GM21529 (cell line): Measurements from ENCODE around the gene JAM2.
"Not testable (repeated sequence)": the region's sequence is repeated elsewhere in the genome, so short reads cannot be mapped to it uniquely, and the experiment has no call there.

ENCODE experiments used
- ATAC-seq: cut with Tn5 transposase; IDR thresholded peaks from one replicate; pipeline ENCODE4 v1.9.1; 2021; ENCODE audit not compliant: unreplicated experiment

Gene JAM2

DNA sequence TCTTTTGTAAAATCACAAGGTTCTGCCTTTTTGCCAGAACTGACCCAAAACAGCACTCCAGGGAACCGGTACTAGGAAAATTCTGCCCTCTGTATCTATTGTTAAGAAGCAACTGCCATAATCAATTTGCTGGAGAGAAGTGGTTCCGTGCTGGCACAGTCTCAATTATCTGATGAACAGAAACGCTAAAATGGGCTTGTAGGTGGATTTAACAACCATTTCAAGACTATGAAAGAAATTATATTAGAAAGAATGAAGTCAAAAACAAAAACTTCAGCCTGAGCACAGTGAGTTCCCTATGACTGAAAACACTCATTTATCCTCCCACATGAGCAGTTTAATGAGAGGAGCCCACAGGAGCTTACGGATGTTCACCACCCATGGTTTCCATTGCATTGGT, 4.4 kb downstream of the JAM2 start:
- ATAC-seq, result no peak

DNA sequence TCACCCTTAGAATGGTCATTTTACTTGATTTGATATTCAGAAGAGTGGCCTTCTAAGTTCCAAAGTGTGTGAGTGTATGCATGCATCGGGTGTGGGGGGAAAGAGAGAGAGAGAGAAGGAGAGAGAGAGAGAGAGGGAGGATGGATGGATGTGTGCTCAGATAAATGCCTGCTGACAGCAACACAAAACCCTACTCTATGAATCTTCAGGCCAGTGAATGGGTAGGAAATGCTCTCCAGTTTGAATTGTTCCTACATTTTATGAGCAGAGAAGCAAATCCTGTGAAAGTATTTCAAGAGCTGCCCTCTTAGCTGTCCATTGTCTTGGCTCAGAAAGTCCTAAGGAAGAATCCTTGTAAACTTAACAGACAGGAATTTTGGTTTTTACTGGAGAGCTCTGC, 7.4 kb downstream of the JAM2 start:
- ATAC-seq, result no peak

DNA sequence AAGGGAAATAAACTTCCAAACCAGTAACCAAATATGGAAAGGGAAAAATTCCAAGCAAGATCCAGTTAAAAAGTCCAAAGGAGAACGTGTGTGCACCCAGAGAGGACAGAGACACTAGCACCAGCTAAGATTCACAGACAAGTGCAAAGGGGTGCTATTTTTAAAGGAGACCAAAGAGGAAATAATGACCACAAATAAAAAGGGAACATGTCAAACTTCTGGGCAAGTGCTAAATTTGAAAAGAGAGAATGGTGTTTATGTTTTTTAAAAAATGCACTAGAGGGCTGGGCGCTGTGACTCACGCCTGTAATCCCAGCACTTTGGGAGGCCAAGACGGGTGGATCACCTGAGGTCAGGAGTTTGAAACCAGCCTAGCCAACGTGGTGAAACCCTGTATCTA, 8.6 kb downstream of the JAM2 start:
- no peak for ATAC-seq

DNA sequence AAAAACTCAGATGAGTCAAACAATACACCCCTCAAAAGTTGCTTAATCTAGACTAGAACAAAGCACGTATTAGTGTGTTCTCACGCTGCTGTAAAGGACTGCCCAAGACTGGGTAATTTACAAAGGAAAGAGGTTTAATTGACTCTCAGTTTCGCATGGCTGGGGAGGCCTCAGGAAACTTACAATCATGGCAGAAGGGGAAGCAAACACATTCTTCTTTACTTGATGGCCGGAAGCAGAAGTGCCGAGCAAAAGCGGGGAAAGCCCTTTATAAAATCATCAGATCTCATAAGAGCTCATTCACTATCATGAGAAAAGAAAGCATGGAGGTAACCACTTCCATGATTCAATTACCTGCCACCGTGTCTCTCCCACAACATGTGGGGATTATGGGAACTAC, 10.1 kb downstream of the JAM2 start:
- ATAC-seq, result no peak

DNA sequence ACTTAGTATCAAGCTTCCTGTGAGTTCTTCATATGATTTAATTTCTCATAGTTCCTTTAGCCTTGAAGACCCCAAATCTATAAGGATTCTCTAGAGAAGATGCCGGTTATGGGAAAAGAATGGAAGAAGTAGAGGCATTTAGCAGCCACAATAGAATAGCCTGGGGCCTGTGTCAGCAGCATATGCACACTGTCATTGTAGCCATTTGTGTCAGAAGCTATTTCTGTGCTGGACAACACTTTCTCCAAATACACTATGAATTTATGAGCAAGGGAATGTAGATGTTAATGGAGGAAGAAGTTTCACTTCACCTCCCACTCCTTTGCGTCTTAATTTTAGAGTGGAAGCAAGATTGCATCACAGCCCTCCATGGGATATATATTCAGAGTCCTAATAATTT, 17.4 kb downstream of the JAM2 start:
- ATAC-seq, result no peak

DNA sequence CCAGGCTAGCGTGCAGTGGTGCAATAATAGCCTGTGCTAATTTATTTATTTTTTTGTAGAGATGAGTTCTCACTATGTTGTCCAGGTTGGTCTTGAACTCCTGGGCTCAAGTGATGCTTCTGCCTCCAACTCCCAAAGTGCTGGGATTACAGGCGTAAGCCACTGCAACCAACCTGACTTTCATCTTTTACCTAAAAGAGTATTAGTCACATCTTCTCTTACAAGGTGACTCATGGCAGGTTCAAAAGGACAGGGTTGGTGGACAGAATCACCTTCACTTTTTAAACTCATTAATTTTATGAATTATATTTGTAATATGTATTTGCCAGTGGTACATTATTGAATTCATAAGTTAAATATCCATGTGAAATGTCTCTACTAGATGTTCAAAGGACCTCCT, 18.1 kb downstream of the JAM2 start:
- no peak for ATAC-seq

DNA sequence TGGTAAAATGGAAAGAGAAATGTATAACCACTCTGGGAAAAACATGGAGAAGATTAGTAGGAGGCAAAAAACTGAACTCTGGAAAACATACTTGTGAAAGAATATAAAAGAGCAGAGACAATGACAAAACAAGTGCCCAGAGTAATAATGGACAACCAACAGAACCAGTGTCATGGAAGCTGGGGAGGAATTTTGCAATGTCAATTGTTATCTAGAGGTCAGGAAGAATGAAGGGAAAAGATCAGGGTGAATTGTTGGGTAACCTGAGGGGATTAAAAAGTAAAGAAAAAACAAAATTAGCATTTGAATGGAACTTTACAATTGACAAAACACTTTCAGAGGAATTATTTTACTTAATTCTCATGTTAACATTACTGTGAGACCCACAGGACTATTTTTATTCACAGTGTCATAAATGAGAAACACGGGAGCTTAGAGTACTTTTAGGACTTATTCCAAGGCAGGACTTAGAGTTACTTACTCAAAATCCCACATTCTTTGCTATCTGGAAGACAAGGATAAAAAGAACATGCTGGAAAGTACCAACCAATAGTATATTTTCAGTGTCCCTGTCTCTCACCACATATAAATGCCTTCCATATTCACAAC, 19.5 kb downstream of the JAM2 start:
- ATAC-seq, result no peak

DNA sequence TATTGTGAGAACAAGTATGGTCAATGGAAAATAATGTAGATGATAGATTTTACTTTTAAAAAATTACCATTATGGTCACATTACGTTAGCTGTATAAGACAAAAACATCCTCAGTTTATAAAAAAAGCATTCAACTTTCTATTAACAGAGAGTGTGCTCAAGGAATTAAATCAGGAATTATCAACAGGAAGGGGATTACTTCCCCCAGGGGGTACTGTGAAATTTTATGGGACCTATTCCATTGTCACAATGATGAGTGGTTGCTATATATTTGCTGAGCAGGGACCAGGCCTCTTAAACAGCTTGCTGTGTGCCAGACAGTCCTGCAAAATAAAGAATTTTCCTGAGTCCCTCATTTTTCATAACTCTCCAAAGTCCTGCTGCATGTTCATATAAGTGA, 21.2 kb downstream of the JAM2 start:
- no peak for ATAC-seq

DNA sequence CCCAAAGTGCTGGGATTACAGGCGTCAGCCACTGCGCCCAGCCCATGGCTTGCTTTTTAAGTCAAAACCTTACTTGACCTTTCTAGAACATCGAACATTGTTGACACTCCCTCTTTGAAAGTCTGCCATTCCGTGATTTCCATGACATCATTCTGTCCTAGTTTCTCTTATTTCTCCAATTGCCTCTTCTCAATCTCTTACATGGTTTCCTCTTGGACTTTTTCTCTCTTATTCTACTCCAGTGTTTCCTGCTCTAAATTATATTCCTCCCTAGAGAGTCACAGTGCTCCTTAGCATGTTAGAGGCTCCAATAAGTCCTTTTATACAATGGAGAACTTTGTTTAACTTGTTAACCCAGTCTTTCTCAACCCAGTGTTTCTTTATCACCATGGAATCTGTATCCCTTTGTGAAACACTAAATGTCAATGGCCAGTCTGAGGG, 25.5 kb downstream of the JAM2 start:
- ATAC-seq, result no peak

DNA sequence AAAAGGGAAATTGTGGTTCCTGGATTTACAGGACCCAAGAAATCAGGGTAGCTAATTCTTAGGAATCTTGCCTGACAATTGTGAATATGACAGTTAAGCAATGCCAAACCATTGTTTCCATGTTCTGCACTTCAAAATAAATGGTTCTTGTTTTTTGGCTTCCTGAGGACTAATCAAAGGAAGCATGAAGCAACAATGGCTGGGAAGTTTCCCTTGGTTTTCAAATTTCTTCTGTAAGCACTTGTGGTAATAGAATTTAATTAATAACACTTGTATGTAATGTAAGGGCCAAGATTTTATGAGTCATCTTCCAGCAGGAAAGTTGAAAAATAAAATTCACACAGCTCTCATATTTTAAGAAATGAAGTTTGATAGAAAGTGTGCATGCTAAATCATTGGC, 31.7 kb downstream of the JAM2 start:
- no peak for ATAC-seq

DNA sequence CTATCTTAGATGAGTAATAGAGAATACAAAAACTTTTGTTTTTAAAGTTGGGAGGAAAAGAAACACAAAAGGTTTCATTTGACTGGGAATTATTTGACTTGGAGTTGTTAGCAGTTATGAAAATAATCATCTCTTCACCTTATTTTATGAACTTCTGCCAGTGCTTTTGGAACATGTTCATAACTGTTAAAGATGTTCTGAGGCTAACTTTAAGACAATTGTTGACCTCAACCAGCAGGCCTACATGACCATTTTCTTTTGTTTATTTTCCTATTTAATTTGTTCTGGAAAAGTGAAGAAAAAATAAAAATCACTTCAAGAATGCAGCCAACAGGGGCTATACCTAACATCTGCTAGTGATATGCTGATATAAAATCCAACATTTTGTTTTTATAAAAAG, 37.4 kb downstream of the JAM2 start:
- no peak for ATAC-seq

DNA sequence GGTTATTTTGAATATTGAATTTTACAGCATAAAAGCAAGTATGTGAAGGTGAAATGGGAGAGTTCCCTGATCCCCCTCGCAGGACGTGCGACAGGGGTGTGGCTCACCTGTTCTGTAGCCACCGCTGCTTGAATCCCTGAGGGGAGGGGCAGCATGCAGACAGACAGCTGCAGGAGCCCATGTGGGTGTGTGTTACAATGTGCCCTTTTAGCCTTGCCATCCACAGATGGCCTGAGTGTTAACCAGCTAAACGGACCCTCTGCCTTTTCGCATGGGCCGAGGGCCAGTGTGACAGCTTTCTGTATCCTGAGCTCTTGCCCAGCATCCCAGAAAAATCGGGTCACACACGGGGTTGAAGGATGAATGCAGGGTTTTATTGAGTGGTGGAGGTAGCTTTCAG, 43.3 kb downstream of the JAM2 start:
- no peak for ATAC-seq

DNA sequence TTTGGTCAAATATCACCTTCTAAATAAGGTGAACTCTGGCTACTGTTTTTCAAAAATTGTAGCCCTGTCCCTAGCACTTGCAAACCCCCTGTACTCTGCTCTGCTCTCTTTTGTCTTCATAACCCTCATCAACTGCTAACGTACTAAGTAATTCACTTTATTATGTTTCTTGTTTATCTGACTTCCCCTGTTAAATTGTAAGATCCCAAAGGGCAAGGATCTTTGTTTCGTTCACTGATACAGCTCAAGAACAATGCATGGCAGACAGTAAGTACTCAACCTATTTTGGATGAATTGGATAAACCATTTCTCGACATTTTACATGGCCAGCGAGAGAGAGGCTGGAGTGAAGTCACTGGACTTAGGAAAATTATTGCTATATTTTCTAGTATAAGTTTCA, 48.7 kb downstream of the JAM2 start:
- ATAC-seq, result no peak

DNA sequence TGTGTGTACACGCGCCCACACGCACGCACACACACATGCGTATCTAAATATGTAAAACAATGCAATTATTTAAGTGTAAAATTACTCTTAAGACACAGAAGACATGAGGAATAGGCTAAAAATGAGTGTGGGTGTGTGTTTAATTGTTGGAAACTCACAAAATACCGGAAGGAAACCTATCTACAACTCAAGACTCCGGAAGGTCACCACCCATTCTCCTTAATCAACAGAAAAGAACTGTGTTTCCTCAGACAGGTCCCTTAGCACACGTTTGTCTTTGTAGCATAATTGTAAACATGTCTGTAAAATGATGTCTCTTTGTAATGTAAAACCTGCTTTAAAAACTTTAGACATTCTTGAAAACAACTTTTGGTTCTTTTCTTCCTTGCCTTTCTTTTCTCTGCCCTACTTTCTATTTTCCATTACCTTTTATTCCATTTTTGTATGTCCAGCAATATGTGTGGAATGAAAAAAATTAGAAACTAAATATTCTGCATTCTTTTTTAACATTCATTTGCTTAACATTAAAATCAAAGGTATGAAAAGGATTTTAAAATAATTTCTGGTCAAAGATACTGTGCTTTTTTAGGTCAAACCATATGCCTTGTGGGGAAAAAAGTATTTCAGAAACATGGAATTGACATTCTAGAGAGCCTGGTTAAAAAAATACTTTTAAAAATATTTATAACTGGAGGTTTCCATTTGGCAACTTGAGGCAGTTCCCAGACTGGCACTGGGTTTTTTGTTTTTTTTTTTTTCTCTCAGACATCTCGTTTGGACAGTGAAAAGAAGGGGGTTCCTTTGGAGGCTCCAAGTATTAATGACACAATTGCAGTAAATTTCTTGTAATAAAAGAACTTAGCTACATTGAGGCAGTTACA, 49.5 kb downstream of the JAM2 start:
- no peak for ATAC-seq

DNA sequence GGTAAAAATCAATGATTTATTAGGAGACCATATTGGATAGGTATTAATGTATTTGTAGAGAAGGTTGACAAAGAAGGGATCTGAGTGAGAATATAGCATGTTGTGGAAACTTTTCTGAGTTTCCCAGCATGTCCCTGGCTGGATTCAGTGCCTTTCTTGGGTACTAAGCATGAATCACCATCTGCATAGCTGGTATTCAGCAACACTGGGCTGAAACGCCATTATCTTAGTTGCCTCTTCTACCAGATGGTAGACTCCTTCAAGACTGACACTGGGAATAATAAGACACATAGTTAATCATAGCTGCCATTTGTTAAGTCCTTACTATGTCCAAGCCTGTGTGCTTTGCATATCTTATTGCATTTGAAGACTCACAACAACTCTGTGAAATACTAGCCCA, 50.2 kb downstream of the JAM2 start:
- ATAC-seq, result no peak

DNA sequence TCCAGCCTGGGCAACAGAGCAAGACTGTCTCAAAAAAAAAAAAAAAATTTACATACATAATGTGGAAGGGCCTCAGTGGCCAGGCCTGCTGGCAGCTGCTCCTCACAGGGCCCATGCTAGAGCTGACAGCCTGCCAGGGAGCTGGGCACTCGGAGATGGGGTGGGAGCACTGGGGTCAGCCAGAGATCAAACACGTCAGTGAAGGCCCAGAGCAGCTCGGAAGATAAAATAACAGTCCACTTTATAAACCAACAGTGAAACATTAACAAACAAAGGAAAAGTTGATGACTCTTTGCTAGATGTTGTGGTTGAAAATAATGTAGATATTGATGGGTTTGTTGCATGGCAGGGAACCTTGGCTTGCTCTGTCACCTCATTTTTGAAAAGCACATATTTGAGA, 52.9 kb downstream of the JAM2 start:
- ATAC-seq, result no peak

DNA sequence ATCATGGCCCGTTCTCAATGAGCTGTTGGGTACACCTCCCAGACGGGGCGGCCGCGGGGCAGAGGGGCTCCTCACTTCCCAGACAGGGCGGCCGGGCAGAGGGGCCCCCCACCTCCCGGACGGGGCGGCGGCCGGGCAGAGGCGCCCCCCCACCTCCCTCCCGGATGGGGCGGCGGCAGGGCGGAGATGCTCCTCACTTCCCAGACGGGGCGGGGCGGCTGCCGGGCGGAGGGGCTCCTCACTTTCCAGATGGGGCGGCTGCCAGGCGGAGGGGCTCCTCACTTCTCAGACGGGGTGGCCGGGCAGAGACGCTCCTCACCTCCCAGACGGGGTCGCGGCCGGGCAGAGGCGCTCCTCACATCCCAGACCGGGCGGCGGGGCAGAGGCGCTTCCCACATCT, 56.4 kb downstream of the JAM2 start:
- ATAC-seq, result not testable (repeated sequence)

DNA sequence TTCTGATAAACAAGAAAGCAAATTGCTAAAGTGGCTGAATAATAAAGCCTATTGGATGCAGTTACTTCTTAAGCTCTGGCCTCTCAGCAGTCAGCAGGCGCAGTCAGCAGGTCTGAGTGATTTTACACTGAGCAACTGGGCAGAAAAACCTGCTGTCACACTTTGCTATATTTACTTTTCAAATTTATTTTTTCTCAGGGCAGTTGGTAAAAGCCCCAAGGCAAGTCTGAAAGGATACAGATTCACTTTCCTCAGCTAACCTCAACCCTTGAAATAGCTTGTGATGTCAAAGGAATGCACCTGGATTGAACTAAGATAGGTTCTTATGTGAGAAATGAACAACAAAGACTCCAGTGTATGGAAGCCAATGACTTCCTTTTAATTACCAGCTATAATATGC, 61.7 kb downstream of the JAM2 start:
- ATAC-seq, result no peak

DNA sequence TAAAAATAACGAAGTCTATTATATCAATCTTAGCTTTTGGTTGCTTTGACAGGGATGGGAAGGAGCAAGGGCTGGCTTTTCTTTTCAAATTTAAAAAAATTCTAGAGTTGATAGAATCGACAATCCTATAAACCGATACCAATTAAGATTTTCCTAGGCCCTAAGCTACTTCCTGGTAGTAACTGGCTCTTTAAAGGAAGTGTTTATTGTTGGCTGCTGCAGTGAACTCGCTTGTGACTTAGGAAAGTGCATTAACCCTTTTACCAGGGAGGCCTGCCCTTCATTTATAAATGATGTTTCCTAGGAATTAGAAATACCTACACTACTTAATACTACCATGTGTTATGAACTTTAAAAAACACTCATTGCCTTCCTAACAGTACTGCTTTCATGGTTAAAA, 62.5 kb downstream of the JAM2 start:
- ATAC-seq, result no peak

DNA sequence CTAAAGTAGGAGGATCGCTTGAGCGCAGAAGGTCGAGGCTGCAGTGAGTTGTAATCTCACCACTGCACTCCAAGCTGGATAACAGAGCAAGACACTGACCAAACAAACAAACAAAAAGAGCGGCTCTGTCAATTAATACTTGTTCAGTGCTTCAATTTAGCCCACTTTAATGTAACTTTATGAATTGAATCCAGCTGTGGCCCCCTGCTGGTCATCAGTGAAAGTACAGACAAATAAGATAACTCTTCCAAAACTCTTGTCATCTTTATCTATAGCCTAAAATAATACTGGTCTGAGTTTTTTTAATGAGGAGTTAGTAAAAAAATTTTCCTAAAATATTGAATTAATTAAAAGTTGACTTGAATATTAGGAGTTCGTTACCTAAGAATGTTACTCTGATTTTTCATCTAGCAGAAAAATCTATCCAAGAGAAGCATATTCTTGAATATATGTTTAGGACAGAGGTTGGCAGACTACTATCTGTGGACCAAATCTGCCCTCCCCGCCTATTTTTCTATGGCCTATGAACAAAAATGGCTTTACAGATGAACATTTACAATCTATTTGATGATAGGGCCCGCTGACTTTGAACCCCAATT, 69.5 kb downstream of the JAM2 start:
- no peak for ATAC-seq

DNA sequence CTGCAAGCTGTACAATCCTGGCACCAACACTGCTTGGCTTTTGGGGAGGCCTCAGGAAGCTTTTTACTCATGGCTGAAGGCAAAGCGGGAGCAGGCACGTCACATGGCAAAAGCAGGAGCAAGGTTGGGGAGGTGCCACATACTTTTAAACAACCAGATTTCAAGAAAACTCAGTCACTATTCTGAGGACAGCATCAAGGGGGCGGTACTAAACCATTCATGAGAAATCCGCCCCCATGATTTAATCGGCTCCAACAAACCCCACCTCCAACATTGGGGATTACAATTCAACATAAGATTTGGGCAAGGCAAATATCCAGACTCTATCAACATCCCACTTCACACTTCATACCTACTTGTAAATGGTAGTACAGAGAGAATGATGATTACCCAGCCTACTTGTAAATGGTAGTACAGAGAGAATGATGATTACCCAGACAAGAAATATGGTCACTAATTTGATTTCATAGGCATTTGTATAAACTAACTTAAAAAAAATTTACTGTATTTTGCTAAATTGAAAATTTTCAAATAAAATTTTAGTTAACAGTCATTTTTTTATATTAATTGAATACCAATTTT, 70.7 kb downstream of the JAM2 start:
- no peak for ATAC-seq

DNA sequence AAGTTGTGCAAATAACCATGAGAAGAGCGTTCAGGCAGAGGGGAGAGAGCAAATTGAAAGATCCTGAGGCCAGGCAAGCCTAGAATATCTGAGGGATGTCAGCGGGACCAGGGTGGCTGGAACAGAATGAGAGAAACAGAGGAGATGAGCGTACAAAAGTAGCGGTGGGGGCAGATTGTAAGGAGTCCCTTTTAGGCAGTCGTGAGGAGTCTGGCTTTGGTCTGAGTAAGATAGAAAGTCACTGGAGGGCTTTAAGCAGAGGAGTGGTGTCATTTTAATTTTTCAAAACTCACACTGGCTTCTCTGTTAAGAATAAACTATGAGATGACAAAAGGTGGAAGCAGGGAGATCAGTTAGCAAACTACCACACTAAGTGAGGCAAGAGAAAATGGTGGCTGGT, 71.5 kb downstream of the JAM2 start:
- ATAC-seq, result no peak
